K562 (cell line): Measurements from ENCODE around the gene NPM3. TPM values are rescaled to one million over a fixed set of nuclear protein-coding genes. Genes with fewer than 3 reads are reported as not detected.

ENCODE experiments used
- ATAC-seq: fragments of 200-7000 bp; cut with Tn5 transposase; 3 replicates; pipeline ENCODE4 v1.9.1; 2020; ENCODE audit warnings: moderate library complexity
- BruUV-seq: library from RNA; stranded (reverse); fragments of 400-500 nt; replicated peaks from 2 replicates; lab custom pipeline; 2021; lab: Mats Ljungman, UMichigan
- CTCF ChIA-PET: fragments of 300-600 bp; formaldehyde crosslinking; extraction: SDS; loops from one replicate; lab custom pipeline; 2021; ENCODE audit warnings: low intra/inter-chr PET ratio; lab: Yijun Ruan, JAX
- POLR2A ChIA-PET: fragments of 300-600, 350-650 bp; sonication (Branson Sonifier 250); formaldehyde crosslinking; extraction: SDS; loops from one replicate; lab custom pipeline; 2021; ENCODE audit warnings: antibody characterized with exemption, inconsistent platforms; lab: Yijun Ruan, JAX
- DNase-seq, 4 experiments: peaks; one replicate each; pipeline versions ENCODE4 v3.0.0 to v3.0.0-alpha.2; 2011 to 2018; ENCODE audit warnings: low spot score in 3 of 4, mixed read lengths in 3 of 4; ENCODE audit errors: extremely low read depth in 1 of 4
- FAIRE-seq: peaks from 2 replicates; lab custom pipeline; 2011; peaks lifted over from hg19 to GRCh38; lab: Jason Lieb, UNC
- H2AFZ ChIP-seq: 2 replicates; pipeline ENCODE4 v1.6.0; 2011; ENCODE audit warnings: low read depth, low read length, control low read depth, inconsistent platforms
- H3K27ac ChIP-seq: fragments of 200-600 bp; 3 replicates; pipeline ENCODE4 v1.8.0; 2011; ENCODE audit warnings: low read depth, mild to moderate bottlenecking, control low read depth, inconsistent platforms, low read length, moderate library complexity, mixed read lengths; ENCODE audit errors: extremely low read depth
- H3K27me3 ChIP-seq, 2 experiments: fragments of 300-600 bp in 1 of 2; 2 replicates in 1 of 2; 3 replicates in 1 of 2; pipeline versions ENCODE4 v1.6.0 to v1.8.0; 2011; ENCODE audit warnings: inconsistent platforms in 2 of 2, low read length in 2 of 2, mild to moderate bottlenecking in 1 of 2, mixed read lengths in 1 of 2, moderate library complexity in 1 of 2; ENCODE audit not compliant: control insufficient read depth in 2 of 2, insufficient read depth in 2 of 2
- H3K36me3 ChIP-seq: fragments of 300-600 bp; 3 replicates; pipeline ENCODE4 v1.8.0; 2011; ENCODE audit warnings: mild to moderate bottlenecking, low read length, inconsistent platforms; ENCODE audit not compliant: control insufficient read depth, insufficient read depth
- H3K4me1 ChIP-seq, 2 experiments: fragments of 200-600 bp in 1 of 2; replicated peaks in 1 of 2; 2 replicates in 1 of 2; 3 replicates in 1 of 2; pipeline versions ENCODE4 v1.5.1 to v1.8.0; 2011; ENCODE audit warnings: inconsistent platforms in 2 of 2, low read length in 2 of 2, mild to moderate bottlenecking in 1 of 2, mixed read lengths in 1 of 2, moderate library complexity in 1 of 2; ENCODE audit not compliant: control insufficient read depth in 2 of 2, insufficient read depth in 2 of 2
- H3K4me2 ChIP-seq: 2 replicates; pipeline ENCODE4 v1.6.1; 2011; ENCODE audit warnings: low read length, control low read depth, inconsistent platforms, mixed read lengths; ENCODE audit not compliant: insufficient read depth
- H3K4me3 ChIP-seq: fragments of 200-600 bp; sonication (generic), shearing (Covaris generic); 2 replicates; pipeline ENCODE4 v1.5.1; 2016; ENCODE audit warnings: control low read depth, inconsistent platforms
- H3K79me2 ChIP-seq: fragments of 200-600 bp; 3 replicates; pipeline ENCODE4 v1.8.0; 2011; ENCODE audit warnings: low read length, inconsistent platforms; ENCODE audit not compliant: control insufficient read depth, insufficient read depth
- H3K9ac ChIP-seq, 2 experiments: 2 replicates each; pipeline versions ENCODE4 v1.6.0 to v1.6.1; 2011; ENCODE audit warnings: low read depth in 2 of 2, low read length in 2 of 2, control low read depth in 1 of 2, inconsistent platforms in 1 of 2, mild to moderate bottlenecking in 1 of 2, mixed read lengths in 1 of 2; ENCODE audit not compliant: insufficient read depth in 1 of 2
- H3K9me1 ChIP-seq: one replicate; pipeline ENCODE4 v1.6.0; 2011; ENCODE audit warnings: inconsistent platforms, mild to moderate bottlenecking, low read length, moderate library complexity; ENCODE audit not compliant: control insufficient read depth, insufficient read depth
- H3K9me3 ChIP-seq: replicated peaks from 2 replicates; pipeline ENCODE4 v1.5.1; 2011; ENCODE audit warnings: low read depth, low read length, inconsistent platforms; ENCODE audit not compliant: control insufficient read depth, insufficient read depth
- H4K20me1 ChIP-seq: replicated peaks from 2 replicates; pipeline ENCODE4 v1.6.1; 2011; ENCODE audit warnings: low read length, inconsistent platforms, mixed read lengths; ENCODE audit not compliant: control insufficient read depth, insufficient read depth
- E2F3 ChIP-seq: fragments of 250-450 bp; sonication (Bioruptor Pico); IDR thresholded peaks from 2 replicates; pipeline ENCODE4 v1.4.0; 2020; ENCODE audit warnings: mild to moderate bottlenecking
- ESRRB ChIP-seq: fragments of 250-450 bp; sonication (Bioruptor Pico); IDR thresholded peaks from 2 replicates; pipeline ENCODE4 v1.5.0; 2020; ENCODE audit warnings: mild to moderate bottlenecking, moderate library complexity, borderline replicate concordance
- EZH2 ChIP-seq: IDR thresholded peaks from 2 replicates; pipeline ENCODE4 v1.6.1; 2012; ENCODE audit warnings: low read depth, mild to moderate bottlenecking, inconsistent platforms, low read length, borderline replicate concordance
- FOXJ2 ChIP-seq: fragments of 200-800 bp; sonication (Bioruptor generic); IDR thresholded peaks from 2 replicates; pipeline ENCODE4 v1.6.1; 2016; ENCODE audit warnings: missing genetic modification characterization, missing compliant biosample characterization
- HNRNPL ChIP-seq: fragments of 200-400 bp; formaldehyde crosslinking; IDR thresholded peaks from 2 replicates; pipeline ENCODE4 v1.6.1; 2017; ENCODE audit warnings: low read depth, mild to moderate bottlenecking, low read length
- LCOR ChIP-seq: sonication (generic); formaldehyde crosslinking; IDR thresholded peaks from 2 replicates; pipeline ENCODE4 v1.8.0; 2022; ENCODE audit warnings: mild to moderate bottlenecking, missing genetic modification reagents
- POLR2AphosphoS5 ChIP-seq: IDR thresholded peaks from 2 replicates; pipeline ENCODE4 v1.6.1; 2011; ENCODE audit warnings: mild to moderate bottlenecking, low read depth, low read length, moderate library complexity; ENCODE audit not compliant: control insufficient read depth, insufficient read depth
- SETDB1 ChIP-seq: IDR thresholded peaks from one replicate; pipeline ENCODE4 v1.6.1; 2012; ENCODE audit warnings: low read length, control low read depth, inconsistent platforms
- ZNF175 ChIP-seq: fragments of 200-800 bp; sonication (Bioruptor generic); IDR thresholded peaks from 2 replicates; pipeline ENCODE4 v1.6.1; 2016; ENCODE audit warnings: low read depth, mild to moderate bottlenecking, missing genetic modification characterization, missing compliant biosample characterization
- WGBS: fragments of 100-300 bp; shearing (Covaris generic); methylation state at CpG from one replicate; pipeline ENCODE4 v1.1.6; 2016; ENCODE audit warnings: low coverage, mixed read lengths; ENCODE audit not compliant: insufficient coverage; ENCODE audit errors: missing lambda C conversion rate; 5-methylcytosine and 5-hydroxymethylcytosine counted together
- in situ Hi-C: fragments of 300-500 bp; cut with MboI; formaldehyde crosslinking; loops from 4 replicates; pipeline ENCODE4 v1.15.0; 2018; ENCODE audit warnings: inconsistent platforms, mixed read lengths
- intact Hi-C: fragments of 100-400 bp; cut with micrococcal nuclease; formaldehyde crosslinking; loops from 2 replicates; pipeline ENCODE4 v1.14.2; 2022
- polyA plus RNA-seq, 8 experiments: library from polyadenylated mRNA; depleted of rRNA in 4 of 8; stranded (reverse) in 5 of 8; unstranded in 3 of 8; fragments of >200 nt; fragmentation: Nextera tagmentation in 2 of 8; fragmentation: Illumina TruSeq in 1 of 8; extraction: Ambion mirVana in 2 of 8; extraction: Trizol in 1 of 8; gene quantifications; 2 replicates each; pipeline versions ENCODE4 v1.2.1 to v1.2.3, GENCODE V29; 2011 to 2014; ENCODE audit warnings: inconsistent platforms in 1 of 8, missing spikeins in 1 of 8
- total RNA-seq, 7 experiments: library from RNA; depleted of rRNA in 6 of 7; stranded (reverse); fragments of >200 nt in 6 of 7; fragmentation: Illumina TruSeq in 2 of 7; extraction: Trizol in 2 of 7; gene quantifications; 2 replicates each; pipeline versions ENCODE4 v1.2.1 to v1.2.3, GENCODE V29; 2011 to 2021; ENCODE audit warnings: low replicate concordance in 1 of 7
- TF ChIP-seq, protein P1 (sequence below): fragments of 250-450 bp; sonication (Bioruptor Pico); IDR thresholded peaks from 2 replicates; pipeline ENCODE4 v1.4.0; 2020; ENCODE audit warnings: mild to moderate bottlenecking, moderate library complexity
- TF ChIP-seq, protein P2 (sequence below): IDR thresholded peaks from 2 replicates; pipeline ENCODE4 v1.6.1; 2012; ENCODE audit warnings: low read depth, low read length, improper control_type of control experiment, borderline replicate concordance
- TF ChIP-seq, protein P3 (sequence below): sonication (generic); formaldehyde crosslinking; IDR thresholded peaks from 2 replicates; pipeline ENCODE4 v1.8.0; 2023; ENCODE audit warnings: missing genetic modification reagents, mild to moderate bottlenecking, borderline replicate concordance

NPM3 gene
- total and polyA plus RNA-seq, 9 of the 15 experiments (the other 6 are each of a cell fraction or from before 2014, with no cell fraction given), result 15.2 to 239 (median 114) TPM

DNA sequence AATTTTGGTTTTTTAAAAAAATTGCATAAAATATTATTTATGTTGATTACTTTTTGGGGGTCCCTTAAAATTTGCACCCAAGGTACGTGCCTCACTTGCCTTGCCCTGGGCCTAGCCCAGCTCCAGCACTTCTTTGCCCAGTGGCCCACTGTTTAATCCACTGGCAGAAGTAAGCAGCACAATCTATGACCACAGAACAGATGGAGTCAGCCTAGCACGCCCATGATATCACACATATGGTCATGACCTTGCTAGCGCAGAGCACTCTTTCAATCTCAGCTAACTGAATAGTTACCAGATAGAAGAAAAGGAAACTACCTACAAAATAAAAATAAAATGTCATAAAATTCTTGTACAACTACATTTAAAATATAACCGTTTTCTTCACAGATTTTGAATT, 29.4 kb upstream of the NPM3 start:
- ChIA-PET POLR2A (interaction anchor here (1.6 kb wide), 1 partner anchor 27 kb away, joined by 6 read pairs; no protein-coding TSS in a partner anchor), CTCF (no interaction called here)
- in situ Hi-C loops (no loop called here), intact Hi-C loops (no loop called here)
- H3K9me3 ChIP-seq, result no peaks in the 10 kb centered on the region
- peaks cover 35% of the 10 kb centered on the region for H4K20me1 ChIP-seq
- peaks cover 80% of the 10 kb centered on the region for H3K79me2 ChIP-seq
- FAIRE-seq, result no peak
- H3K9me1 ChIP-seq, result no peaks in the 10 kb centered on the region
- no peak for DNase-seq
- no peaks in the 10 kb centered on the region for H3K27me3 ChIP-seq
- H3K4me2 ChIP-seq, result no peak overlapping the region
- peaks cover 7 to 9% of the 10 kb centered on the region in 2 experiments; a peak in 3 of 5 replicates for H3K4me1 ChIP-seq
- H3K36me3 ChIP-seq, result peaks cover 68% of the 10 kb centered on the region
- BruUV-seq, result no TSS peak
- H3K9ac ChIP-seq, result no peak overlapping the region
- ATAC-seq, result no peak
- H3K4me3 ChIP-seq, result no peak overlapping the region
- no peak overlapping the region for H2AFZ ChIP-seq
- WGBS, result 74% methylated on average over 4 of the region's 4 CpGs
- H3K27ac ChIP-seq, result no peak overlapping the region
- no peak for TF ChIP-seq ZNF175
- TF ChIP-seq LCOR (CRISPR knock-in tag), result no peak
- TF ChIP-seq EZH2, result no peak
- TF ChIP-seq POLR2AphosphoS5, result no peak
- no peak for TF ChIP-seq HNRNPL
- TF ChIP-seq, protein P1, sequence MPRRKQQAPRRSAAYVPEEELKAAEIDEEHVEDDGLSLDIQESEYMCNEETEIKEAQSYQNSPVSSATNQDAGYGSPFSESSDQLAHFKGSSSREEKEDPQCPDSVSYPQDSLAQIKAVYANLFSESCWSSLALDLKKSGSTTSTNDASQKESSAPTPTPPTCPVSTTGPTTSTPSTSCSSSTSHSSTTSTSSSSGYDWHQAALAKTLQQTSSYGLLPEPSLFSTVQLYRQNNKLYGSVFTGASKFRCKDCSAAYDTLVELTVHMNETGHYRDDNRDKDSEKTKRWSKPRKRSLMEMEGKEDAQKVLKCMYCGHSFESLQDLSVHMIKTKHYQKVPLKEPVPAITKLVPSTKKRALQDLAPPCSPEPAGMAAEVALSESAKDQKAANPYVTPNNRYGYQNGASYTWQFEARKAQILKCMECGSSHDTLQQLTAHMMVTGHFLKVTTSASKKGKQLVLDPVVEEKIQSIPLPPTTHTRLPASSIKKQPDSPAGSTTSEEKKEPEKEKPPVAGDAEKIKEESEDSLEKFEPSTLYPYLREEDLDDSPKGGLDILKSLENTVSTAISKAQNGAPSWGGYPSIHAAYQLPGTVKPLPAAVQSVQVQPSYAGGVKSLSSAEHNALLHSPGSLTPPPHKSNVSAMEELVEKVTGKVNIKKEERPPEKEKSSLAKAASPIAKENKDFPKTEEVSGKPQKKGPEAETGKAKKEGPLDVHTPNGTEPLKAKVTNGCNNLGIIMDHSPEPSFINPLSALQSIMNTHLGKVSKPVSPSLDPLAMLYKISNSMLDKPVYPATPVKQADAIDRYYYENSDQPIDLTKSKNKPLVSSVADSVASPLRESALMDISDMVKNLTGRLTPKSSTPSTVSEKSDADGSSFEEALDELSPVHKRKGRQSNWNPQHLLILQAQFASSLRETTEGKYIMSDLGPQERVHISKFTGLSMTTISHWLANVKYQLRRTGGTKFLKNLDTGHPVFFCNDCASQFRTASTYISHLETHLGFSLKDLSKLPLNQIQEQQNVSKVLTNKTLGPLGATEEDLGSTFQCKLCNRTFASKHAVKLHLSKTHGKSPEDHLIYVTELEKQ (CRISPR knock-in tag), result no peak
- TF ChIP-seq, protein P2, sequence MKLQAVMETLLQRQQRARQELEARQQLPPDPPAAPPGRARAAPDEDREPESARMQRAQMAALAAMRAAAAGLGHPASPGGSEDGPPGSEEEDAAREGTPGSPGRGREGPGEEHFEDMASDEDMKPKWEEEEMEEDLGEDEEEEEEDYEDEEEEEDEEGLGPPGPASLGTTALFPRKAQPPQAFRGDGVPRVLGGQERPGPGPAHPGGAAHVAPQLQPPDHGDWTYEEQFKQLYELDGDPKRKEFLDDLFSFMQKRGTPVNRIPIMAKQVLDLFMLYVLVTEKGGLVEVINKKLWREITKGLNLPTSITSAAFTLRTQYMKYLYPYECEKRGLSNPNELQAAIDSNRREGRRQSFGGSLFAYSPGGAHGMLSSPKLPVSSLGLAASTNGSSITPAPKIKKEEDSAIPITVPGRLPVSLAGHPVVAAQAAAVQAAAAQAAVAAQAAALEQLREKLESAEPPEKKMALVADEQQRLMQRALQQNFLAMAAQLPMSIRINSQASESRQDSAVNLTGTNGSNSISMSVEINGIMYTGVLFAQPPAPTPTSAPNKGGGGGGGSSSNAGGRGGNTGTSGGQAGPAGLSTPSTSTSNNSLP, result no peak
- no peak for TF ChIP-seq SETDB1
- no peak for TF ChIP-seq FOXJ2
- TF ChIP-seq, protein P3, sequence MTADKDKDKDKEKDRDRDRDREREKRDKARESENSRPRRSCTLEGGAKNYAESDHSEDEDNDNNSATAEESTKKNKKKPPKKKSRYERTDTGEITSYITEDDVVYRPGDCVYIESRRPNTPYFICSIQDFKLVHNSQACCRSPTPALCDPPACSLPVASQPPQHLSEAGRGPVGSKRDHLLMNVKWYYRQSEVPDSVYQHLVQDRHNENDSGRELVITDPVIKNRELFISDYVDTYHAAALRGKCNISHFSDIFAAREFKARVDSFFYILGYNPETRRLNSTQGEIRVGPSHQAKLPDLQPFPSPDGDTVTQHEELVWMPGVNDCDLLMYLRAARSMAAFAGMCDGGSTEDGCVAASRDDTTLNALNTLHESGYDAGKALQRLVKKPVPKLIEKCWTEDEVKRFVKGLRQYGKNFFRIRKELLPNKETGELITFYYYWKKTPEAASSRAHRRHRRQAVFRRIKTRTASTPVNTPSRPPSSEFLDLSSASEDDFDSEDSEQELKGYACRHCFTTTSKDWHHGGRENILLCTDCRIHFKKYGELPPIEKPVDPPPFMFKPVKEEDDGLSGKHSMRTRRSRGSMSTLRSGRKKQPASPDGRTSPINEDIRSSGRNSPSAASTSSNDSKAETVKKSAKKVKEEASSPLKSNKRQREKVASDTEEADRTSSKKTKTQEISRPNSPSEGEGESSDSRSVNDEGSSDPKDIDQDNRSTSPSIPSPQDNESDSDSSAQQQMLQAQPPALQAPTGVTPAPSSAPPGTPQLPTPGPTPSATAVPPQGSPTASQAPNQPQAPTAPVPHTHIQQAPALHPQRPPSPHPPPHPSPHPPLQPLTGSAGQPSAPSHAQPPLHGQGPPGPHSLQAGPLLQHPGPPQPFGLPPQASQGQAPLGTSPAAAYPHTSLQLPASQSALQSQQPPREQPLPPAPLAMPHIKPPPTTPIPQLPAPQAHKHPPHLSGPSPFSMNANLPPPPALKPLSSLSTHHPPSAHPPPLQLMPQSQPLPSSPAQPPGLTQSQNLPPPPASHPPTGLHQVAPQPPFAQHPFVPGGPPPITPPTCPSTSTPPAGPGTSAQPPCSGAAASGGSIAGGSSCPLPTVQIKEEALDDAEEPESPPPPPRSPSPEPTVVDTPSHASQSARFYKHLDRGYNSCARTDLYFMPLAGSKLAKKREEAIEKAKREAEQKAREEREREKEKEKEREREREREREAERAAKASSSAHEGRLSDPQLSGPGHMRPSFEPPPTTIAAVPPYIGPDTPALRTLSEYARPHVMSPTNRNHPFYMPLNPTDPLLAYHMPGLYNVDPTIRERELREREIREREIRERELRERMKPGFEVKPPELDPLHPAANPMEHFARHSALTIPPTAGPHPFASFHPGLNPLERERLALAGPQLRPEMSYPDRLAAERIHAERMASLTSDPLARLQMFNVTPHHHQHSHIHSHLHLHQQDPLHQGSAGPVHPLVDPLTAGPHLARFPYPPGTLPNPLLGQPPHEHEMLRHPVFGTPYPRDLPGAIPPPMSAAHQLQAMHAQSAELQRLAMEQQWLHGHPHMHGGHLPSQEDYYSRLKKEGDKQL (CRISPR knock-in tag), result no peak
- no peak for TF ChIP-seq ESRRB (CRISPR knock-in tag)
- TF ChIP-seq E2F3 (CRISPR knock-in tag), result no peak
